ENCODE data around the gene CSNK1E.

DNA sequence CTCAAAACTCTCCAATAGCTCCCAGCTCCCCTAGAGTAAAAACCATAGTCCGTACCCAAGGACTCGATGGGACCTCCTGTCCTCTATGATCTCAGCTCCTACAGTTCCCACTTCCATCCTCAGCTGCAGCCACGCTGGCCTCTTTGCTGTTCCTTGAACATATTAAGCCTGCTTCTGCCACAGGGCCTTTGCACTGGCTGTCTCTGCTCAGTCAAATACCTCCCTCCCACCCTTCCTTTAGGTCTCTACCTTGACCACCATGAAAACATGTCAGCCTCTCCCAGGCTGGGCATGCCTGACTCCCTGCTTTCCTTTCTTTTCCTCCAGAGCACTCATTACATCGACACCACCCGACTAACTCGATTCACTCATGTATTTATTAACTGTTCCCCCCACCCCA, 69.0 kb downstream of the CSNK1E start:
- TF ChIP-seq, protein P1, sequence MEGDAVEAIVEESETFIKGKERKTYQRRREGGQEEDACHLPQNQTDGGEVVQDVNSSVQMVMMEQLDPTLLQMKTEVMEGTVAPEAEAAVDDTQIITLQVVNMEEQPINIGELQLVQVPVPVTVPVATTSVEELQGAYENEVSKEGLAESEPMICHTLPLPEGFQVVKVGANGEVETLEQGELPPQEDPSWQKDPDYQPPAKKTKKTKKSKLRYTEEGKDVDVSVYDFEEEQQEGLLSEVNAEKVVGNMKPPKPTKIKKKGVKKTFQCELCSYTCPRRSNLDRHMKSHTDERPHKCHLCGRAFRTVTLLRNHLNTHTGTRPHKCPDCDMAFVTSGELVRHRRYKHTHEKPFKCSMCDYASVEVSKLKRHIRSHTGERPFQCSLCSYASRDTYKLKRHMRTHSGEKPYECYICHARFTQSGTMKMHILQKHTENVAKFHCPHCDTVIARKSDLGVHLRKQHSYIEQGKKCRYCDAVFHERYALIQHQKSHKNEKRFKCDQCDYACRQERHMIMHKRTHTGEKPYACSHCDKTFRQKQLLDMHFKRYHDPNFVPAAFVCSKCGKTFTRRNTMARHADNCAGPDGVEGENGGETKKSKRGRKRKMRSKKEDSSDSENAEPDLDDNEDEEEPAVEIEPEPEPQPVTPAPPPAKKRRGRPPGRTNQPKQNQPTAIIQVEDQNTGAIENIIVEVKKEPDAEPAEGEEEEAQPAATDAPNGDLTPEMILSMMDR (IDR thresholded peaks at IDR 0.05): no peak
- TF ChIP-seq POLR2AphosphoS5 (IDR thresholded peaks at IDR 0.05): no peak
- TF ChIP-seq POLR2A (IDR thresholded peaks at IDR 0.05): no peak
- no peak for TF ChIP-seq EP300 (IDR thresholded peaks at IDR 0.05)
